Measurements from ENCODE around the gene GATB.
"Not testable (repeated sequence)": the region's sequence is repeated elsewhere in the genome, so short reads cannot be mapped to it uniquely, and the experiment has no call there.

Gene GATB

GRCh38 chr4:151766691-151767090 is 5.9 kb upstream of the GATB start:
- no peak for DNase-seq (ENCODE audit: low spot score in 2 of 2)
- Mint-ChIP-seq H3K36me3 (no peaks in the 10 kb centered on the region), H3K4me3 (no peak overlapping the region), H3K27ac (no peak overlapping the region), H3K4me1 (peaks cover 2% of the 10 kb centered on the region), H3K9me3 (peaks cover 3% of the 10 kb centered on the region)
- ATAC-seq, result no peak

GRCh38 chr4:151760002-151760401 is 805 bp downstream of the GATB start:
- peak overlapping the region; percentile 96 for H3K4me3 Mint-ChIP-seq
- no peak for DNase-seq (ENCODE audit: low spot score in 2 of 2)
- peak overlapping the region; percentile 98 for H3K27ac Mint-ChIP-seq
- no peak for ATAC-seq
- peaks cover 22% of the 10 kb centered on the region for H3K36me3 Mint-ChIP-seq
- peaks cover 17% of the 10 kb centered on the region for H3K4me1 Mint-ChIP-seq
- H3K9me3 Mint-ChIP-seq, result peaks cover 6% of the 10 kb centered on the region

- H3K4me3 Mint-ChIP-seq, result no peak overlapping the region
- peak; percentile 68 for ATAC-seq
- no peaks in the 10 kb centered on the region for H3K4me1 Mint-ChIP-seq
- DNase-seq (ENCODE audit: low spot score in 2 of 2), result no peak
- H3K9me3 Mint-ChIP-seq, result no peaks in the 10 kb centered on the region
- no peak overlapping the region for H3K27ac Mint-ChIP-seq
- peaks cover 23% of the 10 kb centered on the region for H3K36me3 Mint-ChIP-seq
Measured at GRCh38 chr4:151753056-151753455, 7.8 kb downstream of the GATB start.

- ATAC-seq (no peak), DNase-seq (ENCODE audit: low spot score in 2 of 2) (no peak)
- Mint-ChIP-seq H3K4me1 (no peaks in the 10 kb centered on the region), H3K9me3 (no peaks in the 10 kb centered on the region), H3K36me3 (peaks cover 10% of the 10 kb centered on the region), H3K4me3 (no peak overlapping the region), H3K27ac (no peak overlapping the region)
Measured at GRCh38 chr4:151750156-151750555, 10.7 kb downstream of the GATB start.

GRCh38 chr4:151745481-151746231 is 15.2 kb downstream of the GATB start:
- H3K36me3 Mint-ChIP-seq, result peaks cover 6% of the 10 kb centered on the region
- ATAC-seq (no peak), DNase-seq (ENCODE audit: low spot score in 2 of 2) (no peak)
- no peak overlapping the region for H3K27ac Mint-ChIP-seq
- no peaks in the 10 kb centered on the region for H3K9me3 Mint-ChIP-seq
- H3K4me3 Mint-ChIP-seq, result no peak overlapping the region
- no peaks in the 10 kb centered on the region for H3K4me1 Mint-ChIP-seq

- H3K4me1 Mint-ChIP-seq, result no peaks in the 10 kb centered on the region
- H3K27ac Mint-ChIP-seq, result no peak overlapping the region
- H3K9me3 Mint-ChIP-seq, result no peaks in the 10 kb centered on the region
- DNase-seq (ENCODE audit: low spot score in 2 of 2) (no peak), ATAC-seq (peak; percentile 49)
- H3K4me3 Mint-ChIP-seq, result no peak overlapping the region
- no peaks in the 10 kb centered on the region for H3K36me3 Mint-ChIP-seq
Measured at GRCh38 chr4:151744614-151745013, 16.2 kb downstream of the GATB start.

GRCh38 chr4:151743894-151744293 is 16.9 kb downstream of the GATB start:
- Mint-ChIP-seq H3K9me3 (no peaks in the 10 kb centered on the region), H3K4me3 (no peak overlapping the region), H3K27ac (no peak overlapping the region), H3K36me3 (no peaks in the 10 kb centered on the region), H3K4me1 (no peaks in the 10 kb centered on the region)
- DNase-seq (ENCODE audit: low spot score in 2 of 2), result no peak
- no peak for ATAC-seq

GRCh38 chr4:151743128-151743854 is 17.5 kb downstream of the GATB start:
- Mint-ChIP-seq H3K4me3 (no peak overlapping the region), H3K36me3 (no peaks in the 10 kb centered on the region), H3K4me1 (no peaks in the 10 kb centered on the region), H3K27ac (no peak overlapping the region), H3K9me3 (no peaks in the 10 kb centered on the region)
- DNase-seq (ENCODE audit: low spot score in 2 of 2), result no peak
- no peak for ATAC-seq

- H3K27ac Mint-ChIP-seq, result no peak overlapping the region
- no peak overlapping the region for H3K4me3 Mint-ChIP-seq
- no peak for ATAC-seq
- no peaks in the 10 kb centered on the region for H3K4me1 Mint-ChIP-seq
- peaks cover 7% of the 10 kb centered on the region for H3K9me3 Mint-ChIP-seq
- DNase-seq (ENCODE audit: low spot score in 2 of 2), result no peak
- peaks cover 4% of the 10 kb centered on the region for H3K36me3 Mint-ChIP-seq
Measured at GRCh38 chr4:151738720-151739517, 21.9 kb downstream of the GATB start.

- H3K36me3 Mint-ChIP-seq, ATAC-seq: not testable (repeated sequence)
Measured at GRCh38 chr4:151736852-151737251, 24.0 kb downstream of the GATB start.

GRCh38 chr4:151736361-151736760 is 24.4 kb downstream of the GATB start:
- peaks cover 7% of the 10 kb centered on the region for H3K9me3 Mint-ChIP-seq
- no peak overlapping the region for H3K4me3 Mint-ChIP-seq
- ATAC-seq (no peak), DNase-seq (ENCODE audit: low spot score in 2 of 2) (no peak)
- H3K36me3 Mint-ChIP-seq, result peaks cover 4% of the 10 kb centered on the region
- H3K27ac Mint-ChIP-seq, result no peak overlapping the region
- peaks cover 6% of the 10 kb centered on the region for H3K4me1 Mint-ChIP-seq

More at GRCh38 chr4:151736852-151737251, 24.0 kb downstream of the GATB start:
- not testable (repeated sequence) for H3K9me3 Mint-ChIP-seq; H3K4me3 Mint-ChIP-seq; H3K4me1 Mint-ChIP-seq; DNase-seq (ENCODE audit: low spot score in 2 of 2); H3K27ac Mint-ChIP-seq

- peaks cover 19% of the 10 kb centered on the region for H3K4me1 Mint-ChIP-seq
- not testable (repeated sequence) for H3K36me3 Mint-ChIP-seq; H3K9me3 Mint-ChIP-seq; H3K4me3 Mint-ChIP-seq; H3K27ac Mint-ChIP-seq; DNase-seq (ENCODE audit: low spot score in 2 of 2); ATAC-seq
Measured at GRCh38 chr4:151731670-151732069, 29.1 kb downstream of the GATB start.

- peaks cover 19% of the 10 kb centered on the region for H3K4me1 Mint-ChIP-seq
Measured at GRCh38 chr4:151729731-151730559, 30.9 kb downstream of the GATB start.

GRCh38 chr4:151728679-151729078 is 32.1 kb downstream of the GATB start:
- DNase-seq (ENCODE audit: low spot score in 2 of 2), result no peak
- H3K4me1 Mint-ChIP-seq, result peaks cover 24% of the 10 kb centered on the region
- H3K9me3 Mint-ChIP-seq, result no peaks in the 10 kb centered on the region
- no peak for ATAC-seq
- no peak overlapping the region for H3K4me3 Mint-ChIP-seq
- H3K36me3 Mint-ChIP-seq, result no peaks in the 10 kb centered on the region
- H3K27ac Mint-ChIP-seq, result no peak overlapping the region

More at GRCh38 chr4:151729731-151730559, 30.9 kb downstream of the GATB start:
- Mint-ChIP-seq H3K27ac (peak overlapping the region; percentile 5), H3K4me3 (no peak overlapping the region), H3K9me3 (no peaks in the 10 kb centered on the region), H3K36me3 (no peaks in the 10 kb centered on the region)
- DNase-seq (ENCODE audit: low spot score in 2 of 2), result no peak
- ATAC-seq, result no peak

- Mint-ChIP-seq H3K4me3 (no peak overlapping the region), H3K4me1 (peaks cover 22% of the 10 kb centered on the region), H3K27ac (no peak overlapping the region), H3K9me3 (no peaks in the 10 kb centered on the region), H3K36me3 (no peaks in the 10 kb centered on the region)
- ATAC-seq, result no peak
- DNase-seq (ENCODE audit: low spot score in 2 of 2), result no peak
Measured at GRCh38 chr4:151728006-151728405, 32.8 kb downstream of the GATB start.
